Liver (tissue), 9 donors: Measurements from ENCODE around the gene OXNAD1. TPM values are rescaled to one million over a fixed set of nuclear protein-coding genes. Genes with fewer than 3 reads are reported as not detected.
A peak's percentile ranks its signal among the peaks of the same experiment; 100 is the strongest.

Experiments
- DNase-seq: peaks from one replicate; pipeline ENCODE4 v3.0.0-alpha.2; 2017; ENCODE audit warnings: low spot score
- H3K27ac ChIP-seq, 2 donors: one replicate each; pipeline ENCODE4 v1.7.0; 2013; ENCODE audit warnings: inconsistent platforms in 2 of 2, low read length in 2 of 2, control low read depth in 1 of 2, low read depth in 1 of 2, mild to moderate bottlenecking in 1 of 2
- H3K27me3 ChIP-seq, 4 donors: one replicate each; pipeline versions ENCODE4 v1.6.1 to v1.7.0; 2013; ENCODE audit warnings: low read length in 3 of 4, inconsistent platforms in 1 of 4, mild to moderate bottlenecking in 1 of 4, moderate library complexity in 1 of 4; ENCODE audit not compliant: control insufficient read depth in 4 of 4, insufficient read depth in 4 of 4
- H3K36me3 ChIP-seq, 4 donors: one replicate each; pipeline versions ENCODE4 v1.6.1 to v1.7.0; 2013; ENCODE audit warnings: low read length in 3 of 4, mild to moderate bottlenecking in 3 of 4, low read depth in 1 of 4, moderate library complexity in 1 of 4; ENCODE audit not compliant: control insufficient read depth in 4 of 4, insufficient read depth in 3 of 4
- H3K4me1 ChIP-seq, 4 donors: one replicate each; pipeline versions ENCODE4 v1.6.1 to v1.7.0; 2013; ENCODE audit warnings: low read length in 3 of 4, mild to moderate bottlenecking in 3 of 4, moderate library complexity in 1 of 4; ENCODE audit not compliant: control insufficient read depth in 4 of 4, insufficient read depth in 4 of 4
- H3K4me3 ChIP-seq, 3 donors: one replicate each; pipeline versions ENCODE4 v1.6.1 to v1.7.0; 2013; ENCODE audit warnings: low read length in 3 of 3, control low read depth in 1 of 3, low read depth in 1 of 3, mild to moderate bottlenecking in 1 of 3
- H3K9ac ChIP-seq, 2 donors: one replicate each; pipeline ENCODE4 v1.7.0; 2013; ENCODE audit warnings: low read length in 2 of 2, mild to moderate bottlenecking in 2 of 2, moderate library complexity in 2 of 2, control low read depth in 1 of 2, low read depth in 1 of 2
- H3K9me3 ChIP-seq, 4 donors: one replicate each; pipeline versions ENCODE4 v1.6.1 to v1.7.0; 2013; ENCODE audit warnings: low read length in 3 of 4; ENCODE audit not compliant: control insufficient read depth in 4 of 4
- FOXA1 ChIP-seq: IDR thresholded peaks from 2 replicates; pipeline ENCODE4 v1.6.1; 2016; ENCODE audit warnings: antibody characterized with exemption
- FOXA2 ChIP-seq: IDR thresholded peaks from 2 replicates; pipeline ENCODE4 v1.6.1; 2016; ENCODE audit warnings: antibody characterized with exemption
- HNF4A ChIP-seq, 2 donors: conservative IDR thresholded peaks; 2 replicates each; pipeline ENCODE4 v1.6.1; 2016; ENCODE audit warnings: antibody characterized with exemption in 2 of 2, mild to moderate bottlenecking in 2 of 2
- HNF4G ChIP-seq: IDR thresholded peaks from 2 replicates; pipeline ENCODE4 v1.6.1; 2016; ENCODE audit warnings: antibody characterized with exemption
- JUND ChIP-seq, 2 donors: IDR thresholded peaks; 2 replicates each; pipeline ENCODE4 v1.6.1; 2016; ENCODE audit warnings: antibody characterized with exemption in 2 of 2
- MAX ChIP-seq: IDR thresholded peaks from 2 replicates; pipeline ENCODE4 v1.6.1; 2016; ENCODE audit warnings: antibody characterized with exemption
- NR2F2 ChIP-seq: IDR thresholded peaks from 2 replicates; pipeline ENCODE4 v1.6.1; 2016; ENCODE audit warnings: antibody characterized with exemption
- RXRA ChIP-seq, 2 donors: IDR thresholded peaks; 2 replicates each; pipeline ENCODE4 v1.6.1; 2017 to 2018; ENCODE audit warnings: antibody characterized with exemption in 2 of 2, mild to moderate bottlenecking in 1 of 2
- SP1 ChIP-seq: IDR thresholded peaks from 2 replicates; pipeline ENCODE4 v1.6.1; 2018; ENCODE audit warnings: antibody characterized with exemption, mild to moderate bottlenecking
- ZBTB33 ChIP-seq: IDR thresholded peaks from 2 replicates; pipeline ENCODE4 v1.6.1; 2016; ENCODE audit warnings: antibody characterized with exemption
- WGBS: extraction: QIAGEN DNeasy Blood & Tissue Kit; methylation state at CpG from one replicate; pipeline ENCODE4 v1.1.7; 2013; 5-methylcytosine and 5-hydroxymethylcytosine counted together
- polyA plus RNA-seq, 2 donors: library from polyadenylated mRNA; stranded (reverse) in 1 of 2; unstranded in 1 of 2; fragments of 200-250 nt in 1 of 2; fragments of >200 nt in 1 of 2; fragmentation: Nextera tagmentation in 1 of 2; extraction: Ambion mirVana in 1 of 2; gene quantifications; one replicate each; pipeline versions ENCODE4 v1.2.1 to v1.2.3, GENCODE V29; 2013 to 2015
- total RNA-seq, 2 donors: library from RNA; depleted of rRNA; stranded (reverse); fragments of >200 nt; gene quantifications; one replicate each; pipeline ENCODE4 v1.2.3, GENCODE V29; 2014
- donor health status: healthy.
- donor health status: healthy.
- donor health status: healthy.
- donor health status: healthy.
- donor health status: healthy.

Gene OXNAD1
- total and polyA plus RNA-seq, 4 donors, result 9.3 to 24.6 (median 14.1) TPM

- no peak for TF ChIP-seq MAX
- TF ChIP-seq ZBTB33, result no peak
Measured at GRCh38 chr3:16233806-16234205, 31.2 kb upstream of the OXNAD1 start (continued).

- DNase-seq, result no peak
- H3K36me3 ChIP-seq, result no peaks in the 10 kb centered on the region
- no peaks in the 10 kb centered on the region for H3K9me3 ChIP-seq
- H3K9ac ChIP-seq, result no peak overlapping the region
- no peak overlapping the region for H3K4me3 ChIP-seq
- no peak for TF ChIP-seq NR2F2
- peaks cover 0 to 4% (median 0%) of the 10 kb centered on the region in 4 donors for H3K4me1 ChIP-seq
- 99% methylated on average over 2 of the region's 2 CpGs for WGBS
- H3K27ac ChIP-seq, result no peak overlapping the region
- no peaks in the 10 kb centered on the region for H3K27me3 ChIP-seq
Measured at GRCh38 chr3:16234281-16234680, 30.7 kb upstream of the OXNAD1 start.

GRCh38 chr3:16236030-16236639 is 28.9 kb upstream of the OXNAD1 start:
- Histone ChIP-seq H3K9me3 (no peaks in the 10 kb centered on the region), H3K27ac (no peak overlapping the region), H3K4me3 (no peak overlapping the region), H3K36me3 (no peaks in the 10 kb centered on the region), H3K27me3 (no peaks in the 10 kb centered on the region), H3K9ac (no peak overlapping the region), H3K4me1 (peaks cover 0 to 11% (median 0%) of the 10 kb centered on the region in 4 donors)
- TF ChIP-seq FOXA1 (no peak), HNF4A (conservative IDR thresholded peaks at IDR 0.05) (peak; percentile 80 to 83), SP1 (peak; percentile 22), RXRA (IDR thresholded peaks at IDR 0.05) (peak in 1 of 2 donors; percentile 45), HNF4G (peak; percentile 44)
- no peak for DNase-seq
- WGBS, result 85% methylated on average over 4 of the region's 4 CpGs

GRCh38 chr3:16236856-16237393 is 28.1 kb upstream of the OXNAD1 start:
- no peak overlapping the region for H3K27ac ChIP-seq
- H3K36me3 ChIP-seq, result no peaks in the 10 kb centered on the region
- no peaks in the 10 kb centered on the region for H3K27me3 ChIP-seq
- no peak for DNase-seq
- TF ChIP-seq JUND (IDR thresholded peaks at IDR 0.05) (no peak), FOXA2 (no peak)
- no peak overlapping the region for H3K4me3 ChIP-seq
- no peaks in the 10 kb centered on the region for H3K9me3 ChIP-seq
- no peak overlapping the region for H3K9ac ChIP-seq
- H3K4me1 ChIP-seq, result peaks cover 0 to 11% (median 0%) of the 10 kb centered on the region in 4 donors
- WGBS, result 75% methylated on average over 3 of the region's 3 CpGs
